HCT116 (cell line): ENCODE measurements around the gene VWF. TPM values are rescaled to one million over a fixed set of nuclear protein-coding genes. Genes with fewer than 3 reads are reported as not detected.

ENCODE experiments used
- ATAC-seq: fragments of 200-7000 bp; cut with Tn5 transposase; 2 replicates; pipeline ENCODE4 v1.9.1; 2020; ENCODE audit warnings: mild to moderate bottlenecking, moderate library complexity
- BruUV-seq: library from RNA; stranded (reverse); fragments of 400-500 nt; replicated peaks from 2 replicates; lab custom pipeline; 2021; lab: Mats Ljungman, UMichigan
- CTCF ChIA-PET: fragments of 300-600 bp; sonication (Branson Sonifier 250); formaldehyde crosslinking; loops from one replicate; lab custom pipeline; 2021; ENCODE audit warnings: antibody characterized with exemption; lab: Charles Lee
- POLR2A ChIA-PET: fragments of 300-600, 350-600 bp; sonication (Branson Sonifier 250); formaldehyde crosslinking; loops from one replicate; lab custom pipeline; 2021; ENCODE audit warnings: antibody characterized with exemption; lab: Charles Lee
- RAD21 ChIA-PET, 2 experiments: fragments of 300-600 bp; sonication (Branson Sonifier 250); formaldehyde crosslinking; loops; one replicate each; lab custom pipeline; 2023; ENCODE audit warnings: low total read pairs in 2 of 2; ENCODE audit not compliant: uncharacterized antibody in 2 of 2, unreplicated experiment in 2 of 2, low non-redundant PET in 1 of 2; lab: Charles Lee
- DNase-seq: peaks from one replicate; pipeline ENCODE4 v3.0.0-alpha.2; 2010; ENCODE audit warnings: low read depth, low spot score
- H2AFZ ChIP-seq: fragments of 200-600 bp; shearing (Covaris generic), sonication (generic); 2 replicates; pipeline ENCODE4 v1.6.1; 2017; ENCODE audit warnings: low read depth, mixed run types, mixed read lengths, antibody characterized with exemption, low read length; ENCODE audit not compliant: poor library complexity, severe bottlenecking
- H3K27ac ChIP-seq: 2 replicates; pipeline ENCODE4 v1.5.1; 2012; ENCODE audit warnings: low read depth, low read length
- H3K27me3 ChIP-seq: fragments of 200-600 bp; sonication (generic); 2 replicates; pipeline ENCODE4 v1.6.1; 2016; ENCODE audit warnings: mixed run types, low read length, mixed read lengths; ENCODE audit not compliant: insufficient read depth
- H3K36me3 ChIP-seq, 2 experiments: fragments of 200-500 bp in 1 of 2; fragments of 200-600 bp in 1 of 2; sonication (Bioruptor generic) in 1 of 2; sonication (generic) in 1 of 2; 2 replicates each; pipeline versions ENCODE4 v1.5.1 to v1.6.1; 2014 to 2016; ENCODE audit warnings: low read length in 2 of 2, inconsistent platforms in 1 of 2, mixed read lengths in 1 of 2, mixed run types in 1 of 2; ENCODE audit not compliant: insufficient read depth in 2 of 2, control insufficient read depth in 1 of 2
- H3K4me1 ChIP-seq, 2 experiments: fragments of 200-600 bp in 1 of 2; sonication (generic) in 1 of 2; 2 replicates each; pipeline versions ENCODE4 v1.5.1 to v1.6.1; 2012 to 2017; ENCODE audit warnings: low read length in 2 of 2, inconsistent platforms in 1 of 2, mild to moderate bottlenecking in 1 of 2, mixed read lengths in 1 of 2, mixed run types in 1 of 2, moderate library complexity in 1 of 2; ENCODE audit not compliant: insufficient read depth in 2 of 2, control insufficient read depth in 1 of 2
- H3K4me2 ChIP-seq: fragments of 200-600 bp; sonication (generic); 2 replicates; pipeline ENCODE4 v1.6.1; 2017; ENCODE audit warnings: mixed run types, low read length, mixed read lengths
- H3K4me3 ChIP-seq, 2 experiments: fragments of 200-600 bp in 1 of 2; sonication (generic) in 1 of 2; replicated peaks in 1 of 2; 2 replicates each; pipeline ENCODE4 v1.5.1; 2011 to 2016; ENCODE audit warnings: low read length in 2 of 2, control low read depth in 1 of 2, low read depth in 1 of 2, mild to moderate bottlenecking in 1 of 2, mixed read lengths in 1 of 2, mixed run types in 1 of 2
- H3K79me2 ChIP-seq: fragments of 200-600 bp; sonication (generic); 2 replicates; pipeline ENCODE4 v1.6.1; 2017; ENCODE audit warnings: mild to moderate bottlenecking, mixed run types, low read length, moderate library complexity, mixed read lengths; ENCODE audit not compliant: insufficient read depth
- H3K9ac ChIP-seq: fragments of 200-600 bp; sonication (generic); 2 replicates; pipeline ENCODE4 v1.6.1; 2016; ENCODE audit warnings: low read length, mixed read lengths
- H3K9me2 ChIP-seq: fragments of 200-600 bp; sonication (generic), shearing (Covaris generic); 2 replicates; pipeline ENCODE4 v1.6.1; 2017; ENCODE audit warnings: mixed run types, mild to moderate bottlenecking, moderate library complexity; ENCODE audit not compliant: insufficient read depth
- H3K9me3 ChIP-seq, 2 experiments: fragments of 200-500 bp in 1 of 2; fragments of 200-600 bp in 1 of 2; sonication (Bioruptor generic) in 1 of 2; sonication (generic) in 1 of 2; 2 replicates each; pipeline ENCODE4 v1.6.1; 2014 to 2017; ENCODE audit warnings: low read length in 2 of 2, mixed read lengths in 2 of 2, inconsistent platforms in 1 of 2, low read depth in 1 of 2, mild to moderate bottlenecking in 1 of 2, mixed run types in 1 of 2, moderate library complexity in 1 of 2; ENCODE audit not compliant: control insufficient read depth in 1 of 2, insufficient read depth in 1 of 2
- H4K20me1 ChIP-seq: fragments of 200-600 bp; sonication (generic), shearing (Covaris generic); 2 replicates; pipeline ENCODE4 v1.6.1; 2017; ENCODE audit warnings: mixed run types, mild to moderate bottlenecking, moderate library complexity; ENCODE audit not compliant: insufficient read depth
- CEBPB ChIP-seq: IDR thresholded peaks from 2 replicates; pipeline ENCODE4 v1.6.1; 2012; ENCODE audit warnings: low read depth
- CTCF ChIP-seq, 3 experiments: fragments of 200-600 bp in 1 of 3; sonication (generic) in 1 of 3; IDR thresholded peaks in 2 of 3; conservative IDR thresholded peaks in 1 of 3; 2 replicates each; pipeline ENCODE4 v1.5.1; 2012 to 2017; ENCODE audit warnings: low read depth in 2 of 3, low read length in 2 of 3, antibody characterized with exemption in 1 of 3, borderline replicate concordance in 1 of 3, control low read depth in 1 of 3, mild to moderate bottlenecking in 1 of 3, mixed read lengths in 1 of 3, mixed run types in 1 of 3, moderate library complexity in 1 of 3; ENCODE audit not compliant: insufficient read depth in 1 of 3
- EGR1 ChIP-seq: IDR thresholded peaks from 2 replicates; pipeline ENCODE4 v1.6.1; 2012; ENCODE audit warnings: low read depth
- EZH2phosphoT487 ChIP-seq: fragments of 200-600 bp; IDR thresholded peaks from 2 replicates; pipeline ENCODE4 v1.6.1; 2018; ENCODE audit warnings: antibody characterized with exemption, borderline replicate concordance
- RAD21 ChIP-seq: IDR thresholded peaks from 2 replicates; pipeline ENCODE4 v1.6.1; 2012; ENCODE audit warnings: low read depth, mild to moderate bottlenecking
- SP1 ChIP-seq: IDR thresholded peaks from 2 replicates; pipeline ENCODE4 v1.6.1; 2012; ENCODE audit warnings: low read depth
- SRF ChIP-seq: IDR thresholded peaks from 2 replicates; pipeline ENCODE4 v1.6.1; 2012; ENCODE audit warnings: low read depth
- TCF7L2 ChIP-seq: IDR thresholded peaks from 2 replicates; pipeline ENCODE4 v1.7.0; 2011; ENCODE audit warnings: borderline replicate concordance, inconsistent platforms; ENCODE audit not compliant: insufficient read depth, insufficient read length; ENCODE audit errors: extremely low read depth
- YY1 ChIP-seq: IDR thresholded peaks from 2 replicates; pipeline ENCODE4 v1.6.1; 2011; ENCODE audit warnings: low read length, low read depth, moderate library complexity, mild to moderate bottlenecking; ENCODE audit not compliant: insufficient replicate concordance; ENCODE audit errors: extremely low read depth
- ZBTB33 ChIP-seq: IDR thresholded peaks from 2 replicates; pipeline ENCODE4 v1.6.1; 2011; ENCODE audit warnings: mild to moderate bottlenecking, low read length, moderate library complexity; ENCODE audit not compliant: insufficient replicate concordance; ENCODE audit errors: extremely low read depth
- intact Hi-C: fragments of 100-400 bp; cut with micrococcal nuclease; formaldehyde crosslinking; loops from 2 replicates; pipeline ENCODE4 v1.10.0; 2022
- total RNA-seq: library from RNA; stranded (reverse); gene quantifications from one replicate; pipeline ENCODE4 v1.2.1, GENCODE V29; 2021; ENCODE audit not compliant: unreplicated experiment

Gene VWF
- total RNA-seq, 1 experiment from 2014 or later = 0.57 TPM

DNA sequence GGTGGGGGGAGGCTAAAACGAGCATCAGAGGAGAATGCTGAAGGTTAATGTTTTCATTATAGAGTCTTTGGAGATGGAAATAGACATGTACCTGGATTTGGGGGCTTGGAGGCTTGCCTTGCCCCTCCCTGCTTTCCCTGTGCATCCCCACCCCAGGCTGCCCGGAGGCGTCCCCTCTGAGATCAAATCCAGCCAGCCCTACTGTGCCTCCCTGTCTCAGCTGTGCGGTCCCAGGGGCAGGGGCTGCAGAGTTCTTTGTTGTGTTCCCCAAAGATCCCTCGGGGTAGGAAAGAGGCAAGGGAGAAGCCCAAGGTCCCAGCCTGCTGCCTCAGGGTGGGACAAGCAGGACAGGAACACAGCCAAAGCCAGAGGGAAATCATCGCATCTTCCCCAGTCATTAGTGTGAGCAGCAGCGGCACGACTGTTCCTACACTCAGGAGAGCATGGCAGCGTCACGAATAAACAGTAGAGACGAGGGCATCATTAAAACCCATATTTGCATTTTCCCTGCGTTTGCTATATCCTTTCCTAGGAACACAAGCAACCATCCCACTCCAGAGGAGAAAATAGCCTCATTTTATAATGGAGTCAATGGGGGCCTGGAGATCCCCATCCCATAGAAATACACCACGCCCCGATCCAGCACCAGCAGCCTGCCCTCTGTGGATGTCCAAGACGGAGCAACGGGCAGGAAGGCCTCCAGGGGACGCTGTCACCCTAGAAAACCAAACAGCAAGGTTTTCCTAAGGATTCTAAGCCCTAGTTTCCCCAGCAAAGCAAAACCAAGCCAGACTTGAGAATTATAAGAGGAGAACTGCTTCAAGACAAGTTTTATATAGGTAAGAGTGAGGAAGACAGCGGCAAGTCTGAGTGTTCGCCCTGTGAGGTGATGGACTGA, 211.8 kb downstream of the VWF start:
- H3K36me3 ChIP-seq = no peaks in the 10 kb centered on the region
- ChIA-PET POLR2A (no interaction called here), CTCF (no interaction called here), RAD21 (no interaction called here)
- no peak overlapping the region for H3K9ac ChIP-seq
- no peaks in the 10 kb centered on the region for H3K79me2 ChIP-seq
- no peaks in the 10 kb centered on the region for H4K20me1 ChIP-seq
- H3K4me3 ChIP-seq = no peak overlapping the region
- H3K27ac ChIP-seq = no peak overlapping the region
- H3K4me1 ChIP-seq = no peaks in the 10 kb centered on the region
- no peak overlapping the region for H2AFZ ChIP-seq
- H3K4me2 ChIP-seq = no peak overlapping the region
- ATAC-seq (peak; percentile 90), DNase-seq (no peak)
- intact Hi-C loops = loop anchor here (1.0 kb wide), 1 partner anchor 128 kb away; no protein-coding TSS in a partner anchor
- no TSS peak for BruUV-seq
- peaks cover 28% of the 10 kb centered on the region; the same call in 1 of the 2 replicates for H3K27me3 ChIP-seq
- H3K9me2 ChIP-seq = no peaks in the 10 kb centered on the region
- TF ChIP-seq CTCF (IDR thresholded peaks at IDR 0.05 in 2 of 3, conservative IDR thresholded peaks at IDR 0.05 in 1 of 3; ENCODE audit: borderline replicate concordance in 1 of 3, insufficient read depth in 1 of 3, low read depth in 2 of 3, low read length in 2 of 3) (peak; percentile 71 to 91 (median 87)), RAD21 (peak; percentile 76), EGR1 (no peak), SP1 (no peak)
- no peaks in the 10 kb centered on the region for H3K9me3 ChIP-seq

GRCh38 chr12:5912011-5912410, 212.5 kb downstream of the VWF start:
- H3K79me2 ChIP-seq = no peaks in the 10 kb centered on the region
- no peaks in the 10 kb centered on the region for H4K20me1 ChIP-seq
- no peaks in the 10 kb centered on the region for H3K36me3 ChIP-seq
- no peak for DNase-seq
- H3K4me3 ChIP-seq = no peak overlapping the region
- H3K27ac ChIP-seq = no peak overlapping the region
- H3K27me3 ChIP-seq = peaks cover 28% of the 10 kb centered on the region; the same call in 1 of the 2 replicates
- intact Hi-C loops = no loop called here
- no peaks in the 10 kb centered on the region for H3K4me1 ChIP-seq
- BruUV-seq = no TSS peak
- no peak overlapping the region for H2AFZ ChIP-seq
- ChIA-PET RAD21 (no interaction called here), CTCF (no interaction called here), POLR2A (no interaction called here)
- no peaks in the 10 kb centered on the region for H3K9me2 ChIP-seq
- no peaks in the 10 kb centered on the region for H3K9me3 ChIP-seq
- H3K4me2 ChIP-seq = no peak overlapping the region
- H3K9ac ChIP-seq = no peak overlapping the region
- TF ChIP-seq SRF (no peak), TCF7L2 (no peak), CTCF (IDR thresholded peaks at IDR 0.05 in 2 of 3, conservative IDR thresholded peaks at IDR 0.05 in 1 of 3; ENCODE audit: borderline replicate concordance in 1 of 3, insufficient read depth in 1 of 3, low read depth in 2 of 3, low read length in 2 of 3) (no peak), CEBPB (no peak), ZBTB33 (no peak), EZH2phosphoT487 (no peak), SP1 (no peak), YY1 (no peak)
- no peak for ATAC-seq
